Skeletal muscle tissue (tissue), 4 donors: ENCODE results near the gene SFT2D2. TPM values are rescaled to one million over a fixed set of nuclear protein-coding genes. Genes with fewer than 3 reads are reported as not detected.

Experiments used
- H3K27ac ChIP-seq: one replicate; pipeline ENCODE4 v1.7.0; 2013; ENCODE audit warnings: mild to moderate bottlenecking, low read depth, low read length, inconsistent platforms
- H3K27me3 ChIP-seq, 3 donors: one replicate each; pipeline ENCODE4 v1.7.0; 2013; ENCODE audit warnings: low read length in 3 of 3; ENCODE audit not compliant: control insufficient read depth in 3 of 3, insufficient read depth in 3 of 3
- H3K36me3 ChIP-seq, 3 donors: one replicate each; pipeline ENCODE4 v1.7.0; 2013; ENCODE audit warnings: low read length in 3 of 3; ENCODE audit not compliant: control insufficient read depth in 3 of 3, insufficient read depth in 3 of 3
- H3K4me1 ChIP-seq, 3 donors: one replicate each; pipeline ENCODE4 v1.7.0; 2013; ENCODE audit warnings: low read length in 3 of 3, mild to moderate bottlenecking in 3 of 3; ENCODE audit not compliant: control insufficient read depth in 3 of 3, insufficient read depth in 3 of 3
- H3K4me3 ChIP-seq, 3 donors: one replicate each; pipeline ENCODE4 v1.7.0; 2013; ENCODE audit warnings: low read length in 3 of 3
- H3K9ac ChIP-seq, 3 donors: one replicate each; pipeline ENCODE4 v1.7.0; 2013; ENCODE audit warnings: low read length in 3 of 3, mild to moderate bottlenecking in 3 of 3, moderate library complexity in 2 of 3, low read depth in 1 of 3
- H3K9me3 ChIP-seq, 3 donors: one replicate each; pipeline ENCODE4 v1.7.0; 2013; ENCODE audit warnings: low read length in 3 of 3; ENCODE audit not compliant: control insufficient read depth in 3 of 3
- total RNA-seq: library from RNA; depleted of rRNA; stranded (reverse); fragments of >200 nt; gene quantifications from one replicate; pipeline ENCODE4 v1.2.3, GENCODE V29; 2014
- donor health status: Osteomylitis.

Gene SFT2D2
- total RNA-seq, 1 donor from 2014 or later, result 18.8 TPM

DNA sequence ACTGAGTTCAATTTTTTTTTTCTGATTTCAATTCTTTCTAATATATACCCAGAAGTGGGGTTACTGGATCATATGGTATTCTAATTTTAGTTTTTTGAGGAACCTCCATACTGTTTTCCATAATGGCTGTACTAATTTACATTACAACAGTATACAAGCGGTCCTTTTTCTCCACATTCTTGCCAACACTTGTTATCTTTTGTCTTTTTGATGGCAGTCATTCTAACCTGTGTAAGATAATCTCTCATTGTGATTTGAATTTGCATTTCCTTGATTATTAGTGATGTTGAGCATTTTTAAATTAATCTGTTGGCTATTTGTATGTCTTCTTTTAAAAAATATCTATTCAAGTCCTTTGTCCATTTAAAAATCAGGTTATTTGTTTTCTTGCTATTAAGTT lies 33.8 kb downstream of the SFT2D2 start:
- no peak overlapping the region for H3K4me3 ChIP-seq
- no peaks in the 10 kb centered on the region for H3K36me3 ChIP-seq
- H3K9ac ChIP-seq, result no peak overlapping the region
- no peaks in the 10 kb centered on the region for H3K27me3 ChIP-seq
- peaks cover 13 to 23% (median 19%) of the 10 kb centered on the region in 3 donors for H3K4me1 ChIP-seq
- H3K9me3 ChIP-seq, result peaks cover 3 to 10% (median 4%) of the 10 kb centered on the region in 3 donors
- no peak overlapping the region for H3K27ac ChIP-seq

- Histone ChIP-seq H3K27ac (no peak overlapping the region), H3K9me3 (peaks cover 3 to 10% (median 4%) of the 10 kb centered on the region in 3 donors), H3K4me1 (peaks cover 13 to 23% (median 19%) of the 10 kb centered on the region in 3 donors), H3K27me3 (no peaks in the 10 kb centered on the region), H3K4me3 (peak overlapping the region in 1 of 3 donors; percentile 31), H3K36me3 (no peaks in the 10 kb centered on the region), H3K9ac (peak overlapping the region in 1 of 3 donors; percentile 34)
Observed at GRCh38 chr1:168260393-168260792, 34.6 kb downstream of the SFT2D2 start.

- Histone ChIP-seq H3K27ac (peak overlapping the region; percentile 6), H3K36me3 (no peaks in the 10 kb centered on the region), H3K4me3 (peak overlapping the region in 1 of 3 donors; percentile 44), H3K9me3 (peaks cover 0 to 3% (median 1%) of the 10 kb centered on the region in 3 donors), H3K27me3 (no peaks in the 10 kb centered on the region), H3K9ac (no peak overlapping the region), H3K4me1 (peaks cover 13 to 23% (median 20%) of the 10 kb centered on the region in 3 donors)
Observed at GRCh38 chr1:168261390-168261789, 35.6 kb downstream of the SFT2D2 start.

DNA sequence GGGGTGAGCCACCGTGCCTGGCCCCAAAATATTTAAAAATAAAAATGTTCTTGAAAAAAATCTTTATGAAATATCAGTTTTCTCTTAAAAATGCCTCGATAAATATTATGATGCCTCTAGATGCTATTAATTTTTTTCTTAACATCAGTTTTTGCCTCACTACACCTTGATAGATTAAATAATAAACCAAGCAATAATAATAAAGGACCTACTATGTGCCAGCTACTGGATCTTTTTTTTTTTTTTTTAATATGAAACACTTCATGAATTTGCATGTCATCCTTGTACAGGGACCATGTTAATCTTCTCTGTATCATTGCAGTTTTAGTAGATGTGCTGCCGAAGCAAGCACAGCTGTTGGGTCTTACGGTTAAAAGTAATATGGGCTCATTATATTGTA lies 37.3 kb downstream of the SFT2D2 start:
- Histone ChIP-seq H3K27me3 (no peaks in the 10 kb centered on the region), H3K9ac (no peak overlapping the region), H3K4me3 (no peak overlapping the region), H3K9me3 (no peaks in the 10 kb centered on the region), H3K27ac (no peak overlapping the region), H3K4me1 (peaks cover 13 to 23% (median 23%) of the 10 kb centered on the region in 3 donors), H3K36me3 (no peaks in the 10 kb centered on the region)

DNA sequence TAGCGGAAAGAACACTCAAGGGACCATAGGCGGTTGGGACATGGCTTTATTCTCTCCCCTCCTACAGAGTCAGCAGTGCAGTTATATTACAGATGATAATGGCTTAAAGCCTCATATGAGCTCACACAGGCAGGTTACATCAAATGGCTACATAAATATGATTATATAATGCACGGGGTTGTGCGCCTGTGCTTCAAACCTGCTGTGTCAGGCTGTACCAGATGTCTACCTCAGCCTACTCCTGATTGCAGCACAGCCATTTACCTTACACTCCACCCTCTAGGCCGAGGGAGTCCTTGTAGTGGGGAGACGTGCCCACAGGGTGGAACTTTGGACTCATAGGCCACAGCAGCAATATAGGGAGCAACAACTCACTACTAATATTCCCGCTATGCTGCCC lies 38.5 kb downstream of the SFT2D2 start:
- H3K27me3 ChIP-seq, result no peaks in the 10 kb centered on the region
- no peaks in the 10 kb centered on the region for H3K36me3 ChIP-seq
- no peak overlapping the region for H3K9ac ChIP-seq
- no peak overlapping the region for H3K27ac ChIP-seq
- H3K9me3 ChIP-seq, result no peaks in the 10 kb centered on the region
- H3K4me3 ChIP-seq, result no peak overlapping the region
- peaks cover 13 to 23% (median 23%) of the 10 kb centered on the region in 3 donors for H3K4me1 ChIP-seq

DNA sequence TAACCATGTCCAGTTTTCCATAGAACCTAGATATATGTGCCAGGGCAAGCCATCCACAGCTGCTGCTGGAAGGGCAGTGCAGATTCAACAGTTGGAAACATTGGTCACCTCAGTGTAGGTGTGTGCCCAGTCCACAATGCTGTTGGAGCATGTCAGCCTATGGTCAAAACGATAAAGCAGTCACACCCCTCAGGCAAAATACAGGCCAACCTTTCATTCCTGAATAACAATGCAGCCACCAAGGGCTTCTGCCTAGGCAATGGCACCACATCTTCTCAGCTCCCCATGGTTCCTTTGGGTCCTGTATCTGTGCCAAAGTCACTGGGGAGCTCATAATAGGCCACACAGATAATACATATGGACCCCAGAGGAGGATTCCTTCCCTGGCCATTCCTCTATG lies 39.8 kb downstream of the SFT2D2 start:
- H3K27ac ChIP-seq, result no peak overlapping the region
- no peaks in the 10 kb centered on the region for H3K9me3 ChIP-seq
- no peak overlapping the region for H3K4me3 ChIP-seq
- no peaks in the 10 kb centered on the region for H3K36me3 ChIP-seq
- H3K4me1 ChIP-seq, result peaks cover 7 to 18% (median 16%) of the 10 kb centered on the region in 3 donors
- no peak overlapping the region for H3K9ac ChIP-seq
- no peaks in the 10 kb centered on the region for H3K27me3 ChIP-seq

- Histone ChIP-seq H3K4me3 (no peak overlapping the region), H3K27ac (no peak overlapping the region)
Observed at GRCh38 chr1:168266644-168267186, 40.9 kb downstream of the SFT2D2 start.

GRCh38 chr1:168271636-168272035 lies 45.8 kb downstream of the SFT2D2 start:
- no peaks in the 10 kb centered on the region for H3K27me3 ChIP-seq
- H3K4me3 ChIP-seq, result no peak overlapping the region
- no peak overlapping the region for H3K9ac ChIP-seq
- H3K9me3 ChIP-seq, result no peaks in the 10 kb centered on the region
- H3K27ac ChIP-seq, result no peak overlapping the region
- H3K4me1 ChIP-seq, result peaks cover 0 to under 1% (median 0%) of the 10 kb centered on the region in 3 donors
- no peaks in the 10 kb centered on the region for H3K36me3 ChIP-seq

More at GRCh38 chr1:168266644-168267186, 40.9 kb downstream of the SFT2D2 start:
- H3K27me3 ChIP-seq, result no peaks in the 10 kb centered on the region
- no peaks in the 10 kb centered on the region for H3K36me3 ChIP-seq
- no peaks in the 10 kb centered on the region for H3K9me3 ChIP-seq
- H3K9ac ChIP-seq, result no peak overlapping the region
- H3K4me1 ChIP-seq, result peaks cover 0 to 8% (median 5%) of the 10 kb centered on the region in 3 donors

DNA sequence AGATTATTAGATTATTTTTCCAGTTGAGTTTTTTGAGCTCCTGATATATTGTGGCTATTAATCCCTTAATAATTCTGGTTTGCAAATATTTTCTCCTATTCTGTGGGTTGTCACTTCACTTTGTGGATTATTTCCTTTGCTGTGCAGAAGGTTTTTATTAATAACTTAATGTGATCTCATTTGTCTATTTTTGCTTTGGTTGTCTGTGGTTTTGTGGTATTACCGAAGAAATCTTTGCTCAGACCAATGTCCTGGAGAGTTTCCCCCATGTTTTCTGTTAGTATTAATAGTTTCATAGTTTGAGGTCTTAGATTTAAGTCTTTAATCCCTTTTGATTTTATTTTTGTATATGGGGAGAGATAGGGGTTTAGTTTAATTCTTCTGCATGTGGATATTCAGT lies 47.8 kb downstream of the SFT2D2 start:
- no peak overlapping the region for H3K4me3 ChIP-seq
- H3K36me3 ChIP-seq, result no peaks in the 10 kb centered on the region
- H3K9me3 ChIP-seq, result no peaks in the 10 kb centered on the region
- no peaks in the 10 kb centered on the region for H3K27me3 ChIP-seq
- H3K9ac ChIP-seq, result no peak overlapping the region
- H3K27ac ChIP-seq, result no peak overlapping the region
- H3K4me1 ChIP-seq, result no peaks in the 10 kb centered on the region

DNA sequence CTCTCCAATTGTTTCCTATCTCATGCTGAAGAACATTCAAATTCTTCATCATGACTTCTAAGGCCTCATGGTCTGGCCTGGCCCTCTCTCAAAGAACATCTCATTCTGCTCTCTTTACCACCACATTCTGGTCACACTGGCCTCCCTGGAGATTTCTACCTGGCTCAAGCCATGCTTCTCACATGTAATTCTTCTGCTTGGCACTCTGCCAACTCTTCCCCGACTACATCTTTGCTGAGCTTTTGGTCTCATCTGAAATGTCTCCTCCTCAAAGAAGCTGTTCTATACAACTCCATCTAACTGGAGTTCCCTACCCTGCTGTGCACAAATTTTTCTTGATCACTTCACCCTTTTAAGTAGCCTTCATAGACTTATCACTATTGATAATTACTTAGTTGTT lies 53.4 kb downstream of the SFT2D2 start:
- Histone ChIP-seq H3K4me3 (no peak overlapping the region), H3K4me1 (no peaks in the 10 kb centered on the region), H3K27me3 (no peaks in the 10 kb centered on the region), H3K9me3 (no peaks in the 10 kb centered on the region), H3K27ac (no peak overlapping the region), H3K9ac (no peak overlapping the region), H3K36me3 (no peaks in the 10 kb centered on the region)
